Measurements from ENCODE around the gene KLF15. TPM values are rescaled to one million over a fixed set of nuclear protein-coding genes. Genes with fewer than 3 reads are reported as not detected.

The KLF15 gene
- total RNA-seq = not detected

DNA sequence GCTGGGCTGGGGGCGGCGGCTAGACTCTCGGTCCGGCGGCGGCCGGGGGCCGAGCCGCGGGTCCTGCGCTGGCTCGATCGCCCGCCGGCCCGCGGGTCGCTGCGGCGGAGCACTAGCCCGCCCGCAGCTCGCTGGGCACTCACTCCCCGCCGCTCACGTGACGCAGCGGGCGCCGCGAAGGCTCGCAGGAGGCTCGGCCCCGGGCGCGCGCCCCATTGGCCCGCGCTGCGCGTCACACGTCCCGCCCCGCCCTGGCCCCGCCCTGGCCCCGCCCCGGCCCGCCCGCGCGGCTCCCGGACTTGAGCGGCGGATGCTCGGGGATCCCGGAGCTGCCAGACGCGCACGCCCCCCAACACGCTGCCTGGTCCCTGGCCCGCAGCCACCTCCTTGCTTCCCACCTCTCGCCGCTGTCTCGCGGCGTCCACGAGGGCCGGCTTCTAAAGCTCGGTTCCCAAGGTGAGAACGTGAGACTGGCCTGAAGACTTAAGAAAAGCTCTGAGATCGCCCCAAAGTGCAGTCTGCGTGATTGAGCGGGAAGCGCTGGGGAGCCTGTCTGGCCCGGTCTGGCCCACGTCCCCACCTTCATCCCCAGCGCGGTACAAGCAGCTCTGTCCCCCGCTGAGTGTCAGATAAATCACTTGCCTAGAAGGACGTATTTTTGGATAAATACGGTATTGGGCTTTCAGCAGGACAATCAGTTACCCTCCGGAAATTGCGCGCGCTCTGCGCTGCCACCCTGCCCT is at the start of gene KLF15:
Gene KLF15, minus strand, starts transcription at position 114 of the 743 bp plus-strand sequence. CDS start 4,486 bp downstream, outside the sequence.
- Mint-ChIP-seq H3K9me3 (no peaks in the 10 kb centered on the region), H3K4me3 (peak within 1 kb of the TSS; percentile 68), H3K36me3 (ENCODE audit: low read depth) (no peaks in the 10 kb centered on the region), H3K4me1 (peaks cover 12% of the 10 kb centered on the region), H3K27me3 (peaks cover 44% of the 10 kb centered on the region), H3K27ac (no peak within 1 kb of the TSS)
- peak; percentile 83 for DNase-seq
- POLR2A ChIA-PET = no interaction called here
- CTCF ChIA-PET = interaction anchor here (0.8 kb wide), 1 partner anchor 214 kb away, joined by 5 read pairs; no protein-coding TSS in a partner anchor

DNA sequence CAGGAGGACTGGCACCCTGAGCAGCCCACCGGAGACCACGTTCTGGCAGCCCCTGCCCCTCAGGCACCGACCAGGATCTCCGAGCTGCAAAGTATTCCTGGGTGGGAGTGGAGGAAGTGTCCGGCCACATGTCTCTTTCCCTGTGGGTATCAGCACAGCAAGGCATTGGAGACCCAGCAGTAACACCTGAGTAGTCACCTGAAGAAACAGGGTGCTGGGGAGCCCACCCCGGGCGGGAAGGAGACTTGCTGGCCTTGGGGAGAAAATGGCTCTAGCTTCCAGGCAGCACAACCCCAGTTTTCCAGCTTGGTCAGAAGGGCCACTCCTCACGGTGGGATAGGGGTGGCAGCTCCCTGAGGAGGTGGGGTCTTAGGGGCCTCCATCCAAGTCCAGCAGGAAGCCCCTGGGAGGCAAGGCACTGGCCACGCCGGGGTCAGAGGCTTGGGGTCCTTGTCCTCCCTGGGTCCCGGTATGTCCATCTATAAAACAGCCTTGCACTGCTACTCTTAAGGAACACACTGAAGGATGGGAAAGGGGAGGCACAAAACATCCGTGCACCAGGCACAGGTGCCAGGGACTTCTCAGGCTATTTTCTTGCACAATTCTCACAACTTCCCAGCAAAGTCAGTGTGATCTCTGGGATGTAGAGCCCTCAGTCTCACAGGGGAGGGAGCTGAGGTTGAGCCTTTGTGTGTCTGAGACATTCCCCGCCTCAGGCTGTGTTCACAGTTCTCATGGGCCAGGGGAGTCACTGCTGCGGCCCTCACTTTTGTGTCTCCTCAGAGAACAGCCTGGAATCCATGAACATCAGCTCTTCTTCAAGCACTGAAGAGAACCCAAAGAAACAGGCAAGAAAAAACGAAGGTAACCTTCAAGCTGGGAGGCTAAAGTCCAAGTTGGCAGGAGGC is 49.4 kb upstream of the KLF15 start:
- DNase-seq = no peak
- Mint-ChIP-seq H3K27me3 (peaks cover 13% of the 10 kb centered on the region), H3K4me1 (no peaks in the 10 kb centered on the region), H3K27ac (no peak overlapping the region), H3K4me3 (no peak overlapping the region), H3K9me3 (no peaks in the 10 kb centered on the region), H3K36me3 (ENCODE audit: low read depth) (no peaks in the 10 kb centered on the region)
- ChIA-PET CTCF (no interaction called here), POLR2A (no interaction called here)

DNA sequence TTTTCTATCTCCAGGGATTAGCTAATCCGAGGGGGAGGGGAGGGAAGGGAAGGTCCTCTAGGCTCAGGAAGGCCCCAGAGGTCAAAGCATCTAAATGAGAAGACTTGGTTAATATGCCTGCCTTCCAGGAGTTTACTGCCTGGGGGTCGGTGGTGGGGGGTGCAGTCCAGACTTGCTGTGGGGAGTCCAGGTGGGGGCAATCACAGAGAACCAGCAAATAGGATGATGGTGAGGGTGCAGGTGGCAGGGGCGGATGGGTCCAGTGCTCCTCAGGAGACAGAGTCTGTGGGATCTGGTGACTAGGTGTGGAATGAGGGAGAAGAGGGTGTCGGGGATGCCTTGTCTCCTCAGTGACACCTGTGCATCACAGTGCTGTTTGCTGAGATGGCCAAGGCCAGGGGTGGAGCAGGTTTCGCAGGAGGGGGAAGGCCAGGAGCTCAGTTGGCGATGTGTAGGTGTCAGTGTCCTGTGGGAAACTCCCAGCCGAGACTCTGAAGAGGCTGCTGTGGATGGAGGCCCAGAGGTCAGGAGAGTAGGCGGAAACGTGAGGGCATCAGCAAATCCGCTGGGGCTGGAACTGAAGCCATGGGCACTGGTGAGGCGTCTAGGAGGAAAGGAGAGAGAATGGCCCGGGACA is 45.6 kb upstream of the KLF15 start:
- Mint-ChIP-seq H3K4me3 (no peak overlapping the region), H3K27me3 (peaks cover 6% of the 10 kb centered on the region), H3K36me3 (ENCODE audit: low read depth) (no peaks in the 10 kb centered on the region), H3K9me3 (no peaks in the 10 kb centered on the region), H3K4me1 (no peaks in the 10 kb centered on the region), H3K27ac (no peak overlapping the region)
- CTCF ChIA-PET = interaction anchor here (0.5 kb wide), 1 partner anchor 1154 kb away, joined by 3 read pairs; no protein-coding TSS in a partner anchor
- POLR2A ChIA-PET = no interaction called here
- no peak for DNase-seq

DNA sequence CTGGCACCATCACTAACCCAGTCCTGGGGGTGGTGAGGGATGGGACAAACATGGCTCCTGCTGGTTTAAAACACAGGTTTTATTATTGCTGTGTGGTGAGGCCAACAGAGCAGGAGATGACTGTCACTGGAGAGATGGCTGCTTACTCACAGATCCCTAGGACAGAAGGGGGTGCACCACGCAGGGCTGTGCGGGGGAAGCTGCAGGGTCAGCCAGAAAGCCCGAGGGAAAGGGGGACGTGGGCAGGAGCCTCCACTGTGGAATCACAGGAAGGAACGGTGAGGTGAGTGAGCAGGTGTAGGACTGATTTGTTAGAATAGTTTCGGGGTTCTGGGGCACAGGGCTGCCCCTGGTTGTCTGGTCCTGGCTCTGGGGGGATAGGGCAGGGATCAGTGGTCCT is 45.0 kb upstream of the KLF15 start:
- H3K4me1 Mint-ChIP-seq = no peaks in the 10 kb centered on the region
- no peak overlapping the region for H3K27ac Mint-ChIP-seq
- no peaks in the 10 kb centered on the region for H3K9me3 Mint-ChIP-seq
- CTCF ChIA-PET = no interaction called here
- H3K27me3 Mint-ChIP-seq = peaks cover 6% of the 10 kb centered on the region
- POLR2A ChIA-PET = no interaction called here
- H3K36me3 Mint-ChIP-seq (ENCODE audit: low read depth) = no peaks in the 10 kb centered on the region
- no peak for DNase-seq
- H3K4me3 Mint-ChIP-seq = no peak overlapping the region

DNA sequence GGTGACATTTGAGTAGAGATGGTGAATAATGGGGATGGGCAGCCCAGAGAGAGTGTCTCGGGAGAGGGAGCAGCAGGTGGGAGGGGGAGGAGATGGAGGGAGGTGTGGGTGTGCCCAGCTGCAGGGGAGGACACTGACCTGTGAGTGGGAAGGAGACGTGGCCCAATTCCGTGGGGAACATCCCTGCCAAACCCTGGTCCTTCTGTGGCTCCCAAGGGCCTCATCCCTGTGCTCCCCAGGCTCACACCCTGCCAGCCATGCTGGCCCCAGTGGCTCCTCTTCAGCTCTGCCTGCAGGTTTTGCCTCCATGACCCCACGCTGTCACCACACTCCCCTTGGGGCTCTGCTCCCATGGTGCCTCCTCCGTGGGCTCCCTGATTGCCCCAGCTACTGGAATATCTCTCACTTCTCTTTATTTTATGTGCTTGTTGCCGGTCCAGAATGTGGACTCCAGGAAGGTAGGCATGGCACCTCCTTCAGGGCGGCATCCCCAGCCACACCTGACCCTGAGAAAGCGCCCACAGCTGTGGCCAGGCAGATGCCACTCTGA is 44.5 kb upstream of the KLF15 start:
- ChIA-PET CTCF (no interaction called here), POLR2A (no interaction called here)
- Mint-ChIP-seq H3K4me3 (no peak overlapping the region), H3K9me3 (no peaks in the 10 kb centered on the region), H3K36me3 (ENCODE audit: low read depth) (no peaks in the 10 kb centered on the region), H3K4me1 (no peaks in the 10 kb centered on the region), H3K27ac (no peak overlapping the region), H3K27me3 (peaks cover 3% of the 10 kb centered on the region)
- DNase-seq = no peak

DNA sequence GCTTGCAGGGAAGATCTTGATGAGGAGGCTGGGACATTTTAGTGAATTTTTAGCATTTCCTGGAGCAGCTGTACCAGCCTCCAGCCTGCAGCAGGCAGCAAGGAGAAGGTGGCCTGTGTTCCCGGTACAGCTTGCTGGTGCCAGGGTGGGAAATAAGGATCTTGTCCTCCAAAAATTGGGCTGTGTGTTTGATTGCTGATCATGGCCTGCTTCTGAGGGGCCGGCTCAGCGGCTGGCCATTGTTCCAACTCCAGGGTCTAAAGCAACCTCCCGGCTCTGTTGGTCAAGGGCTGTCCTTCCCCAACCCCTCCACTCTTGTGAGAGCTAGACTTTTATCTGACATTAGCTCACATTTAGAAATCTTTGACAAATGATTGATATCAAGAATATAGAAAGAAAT is 42.5 kb upstream of the KLF15 start:
- Mint-ChIP-seq H3K9me3 (no peaks in the 10 kb centered on the region), H3K36me3 (ENCODE audit: low read depth) (no peaks in the 10 kb centered on the region), H3K27me3 (peaks cover 12% of the 10 kb centered on the region), H3K4me1 (no peaks in the 10 kb centered on the region), H3K27ac (no peak overlapping the region), H3K4me3 (no peak overlapping the region)
- DNase-seq = no peak
- ChIA-PET POLR2A (no interaction called here), CTCF (no interaction called here)

DNA sequence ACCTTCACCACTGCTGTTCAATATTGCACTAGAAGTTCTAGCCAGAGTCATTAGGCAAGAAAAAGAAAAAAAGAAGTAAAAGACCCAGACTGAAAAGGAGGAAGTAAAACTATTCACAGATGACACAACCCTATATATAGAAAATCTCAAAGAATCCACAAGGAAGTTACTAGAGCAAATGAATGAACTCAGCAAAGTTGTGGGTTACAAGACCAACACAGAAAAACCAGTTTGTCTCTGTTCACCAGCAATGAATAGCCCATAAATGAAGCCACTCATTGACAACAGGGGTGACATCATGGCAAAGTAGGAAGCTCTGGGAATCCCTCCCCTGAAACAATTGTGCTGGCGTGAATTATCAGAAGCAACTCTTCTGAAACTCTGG is 42.1 kb upstream of the KLF15 start:
- ChIA-PET POLR2A (no interaction called here), CTCF (no interaction called here)
- H3K27me3 Mint-ChIP-seq = peaks cover 13% of the 10 kb centered on the region
- H3K36me3 Mint-ChIP-seq (ENCODE audit: low read depth) = no peaks in the 10 kb centered on the region
- no peaks in the 10 kb centered on the region for H3K9me3 Mint-ChIP-seq
- H3K4me1 Mint-ChIP-seq = no peaks in the 10 kb centered on the region
- H3K4me3 Mint-ChIP-seq = no peak overlapping the region
- no peak for DNase-seq
- no peak overlapping the region for H3K27ac Mint-ChIP-seq

DNA sequence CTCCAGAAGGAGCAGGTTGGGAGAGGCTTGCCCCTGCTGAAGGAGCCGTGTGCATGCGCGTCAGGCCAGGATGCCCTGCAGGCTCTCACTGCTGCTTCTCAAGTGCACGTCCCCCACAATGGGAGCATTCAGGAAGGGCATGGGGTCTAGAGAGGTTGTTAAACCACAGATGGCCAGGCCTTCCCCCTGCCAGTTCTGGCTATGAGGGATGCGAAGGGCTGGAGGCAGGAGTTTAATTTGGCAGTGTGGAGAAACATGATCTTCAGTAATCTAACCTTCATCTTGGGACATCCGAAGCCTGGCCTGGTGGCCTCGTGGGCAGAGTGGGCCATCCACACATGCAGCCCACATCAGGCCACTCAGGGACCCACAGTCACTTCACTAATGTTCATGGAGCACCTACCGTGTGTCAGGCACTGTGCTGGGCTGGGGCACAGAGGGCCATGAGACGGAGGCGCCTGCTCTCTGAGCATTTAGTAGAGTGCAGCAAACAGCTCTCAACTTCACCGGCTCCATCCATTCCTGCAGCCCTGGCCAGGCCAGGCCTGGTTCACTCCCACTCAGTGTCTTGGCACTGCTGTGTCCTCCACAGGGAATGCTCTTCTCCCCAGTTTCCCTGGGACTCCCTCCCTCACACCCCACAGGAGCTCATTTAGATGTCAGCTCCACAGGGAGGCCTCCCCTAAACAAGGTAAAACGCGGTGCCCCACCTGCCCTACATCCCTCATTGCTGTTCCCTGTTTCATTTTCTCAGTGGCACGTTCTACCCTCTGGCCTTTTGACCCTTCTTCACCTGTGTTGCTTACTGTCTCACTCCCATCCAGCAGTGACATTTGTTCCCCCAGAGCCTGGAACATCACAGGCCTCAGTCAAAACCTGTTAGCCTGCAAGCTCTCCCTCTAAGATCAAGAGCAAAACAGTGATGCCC is 41.5 kb upstream of the KLF15 start:
- peaks cover 20% of the 10 kb centered on the region for H3K27me3 Mint-ChIP-seq
- H3K9me3 Mint-ChIP-seq = no peaks in the 10 kb centered on the region
- DNase-seq = no peak
- no peak overlapping the region for H3K4me3 Mint-ChIP-seq
- ChIA-PET POLR2A (no interaction called here), CTCF (no interaction called here)
- H3K4me1 Mint-ChIP-seq = no peaks in the 10 kb centered on the region
- no peaks in the 10 kb centered on the region for H3K36me3 Mint-ChIP-seq (ENCODE audit: low read depth)
- no peak overlapping the region for H3K27ac Mint-ChIP-seq

DNA sequence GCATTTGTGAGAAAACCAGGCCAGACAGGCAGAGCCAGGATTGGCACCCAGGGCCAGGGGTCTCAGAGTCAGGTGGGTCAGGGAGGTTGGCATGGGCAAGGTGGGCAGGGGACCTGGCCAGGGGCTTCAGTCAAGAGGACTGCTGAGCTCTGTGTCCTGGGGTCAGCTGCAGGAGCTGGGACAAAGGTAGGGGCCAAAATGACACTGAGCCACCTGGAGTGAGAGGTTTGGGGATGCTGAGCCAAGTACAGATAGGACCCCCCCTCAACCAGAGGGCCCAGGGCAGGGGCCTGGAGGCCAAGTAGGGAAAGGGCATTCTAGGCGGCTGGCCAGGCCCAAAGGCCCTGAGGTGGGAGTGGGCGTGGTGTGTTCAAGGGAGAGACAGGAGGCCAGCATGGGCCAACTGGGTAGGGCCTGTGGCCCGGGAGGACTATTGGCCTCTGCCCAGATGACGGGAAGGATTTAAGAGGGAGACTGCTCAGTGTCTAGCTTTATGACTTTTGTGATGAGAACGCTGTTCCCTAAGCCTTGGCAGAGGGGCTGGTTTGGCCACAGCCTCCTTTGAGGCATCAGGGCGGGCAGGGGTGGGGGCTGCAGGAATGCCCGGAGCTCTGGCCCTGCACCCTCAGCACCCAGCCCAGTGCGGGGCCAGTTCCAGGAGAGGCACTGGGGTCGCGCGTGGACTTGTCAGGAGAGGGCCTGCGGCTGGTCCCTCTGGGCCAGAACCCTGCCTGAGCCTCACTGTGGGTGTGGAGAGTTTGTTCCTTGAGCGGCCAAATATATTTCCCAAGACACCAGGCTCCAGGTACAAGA is 40.6 kb upstream of the KLF15 start:
- POLR2A ChIA-PET = no interaction called here
- Mint-ChIP-seq H3K4me1 (no peaks in the 10 kb centered on the region), H3K9me3 (no peaks in the 10 kb centered on the region), H3K27ac (no peak overlapping the region), H3K36me3 (ENCODE audit: low read depth) (no peaks in the 10 kb centered on the region), H3K4me3 (no peak overlapping the region), H3K27me3 (peaks cover 26% of the 10 kb centered on the region)
- CTCF ChIA-PET = no interaction called here
- no peak for DNase-seq

DNA sequence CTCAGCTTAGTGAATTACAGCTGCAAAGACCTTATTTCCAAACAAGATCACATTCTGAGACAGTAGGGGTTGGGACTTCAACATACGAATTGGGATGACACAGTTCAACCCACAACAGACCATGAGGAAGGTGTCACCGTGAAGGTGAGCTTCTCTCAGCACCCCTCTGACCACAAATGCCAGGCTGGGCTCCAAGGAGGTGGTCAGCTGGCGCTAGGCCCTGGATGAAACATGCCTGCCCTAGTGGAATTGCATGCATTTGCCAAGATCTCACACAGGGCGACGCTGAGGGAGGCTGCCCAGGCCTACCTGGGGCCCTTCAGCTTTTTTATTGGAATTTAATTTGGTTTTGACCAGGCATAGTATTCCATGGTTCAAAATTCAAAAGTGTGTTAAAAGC is 39.3 kb upstream of the KLF15 start:
- Mint-ChIP-seq H3K27ac (no peak overlapping the region), H3K4me3 (no peak overlapping the region), H3K9me3 (no peaks in the 10 kb centered on the region), H3K36me3 (ENCODE audit: low read depth) (no peaks in the 10 kb centered on the region), H3K4me1 (no peaks in the 10 kb centered on the region), H3K27me3 (peaks cover 34% of the 10 kb centered on the region)
- ChIA-PET CTCF (no interaction called here), POLR2A (no interaction called here)
- no peak for DNase-seq

DNA sequence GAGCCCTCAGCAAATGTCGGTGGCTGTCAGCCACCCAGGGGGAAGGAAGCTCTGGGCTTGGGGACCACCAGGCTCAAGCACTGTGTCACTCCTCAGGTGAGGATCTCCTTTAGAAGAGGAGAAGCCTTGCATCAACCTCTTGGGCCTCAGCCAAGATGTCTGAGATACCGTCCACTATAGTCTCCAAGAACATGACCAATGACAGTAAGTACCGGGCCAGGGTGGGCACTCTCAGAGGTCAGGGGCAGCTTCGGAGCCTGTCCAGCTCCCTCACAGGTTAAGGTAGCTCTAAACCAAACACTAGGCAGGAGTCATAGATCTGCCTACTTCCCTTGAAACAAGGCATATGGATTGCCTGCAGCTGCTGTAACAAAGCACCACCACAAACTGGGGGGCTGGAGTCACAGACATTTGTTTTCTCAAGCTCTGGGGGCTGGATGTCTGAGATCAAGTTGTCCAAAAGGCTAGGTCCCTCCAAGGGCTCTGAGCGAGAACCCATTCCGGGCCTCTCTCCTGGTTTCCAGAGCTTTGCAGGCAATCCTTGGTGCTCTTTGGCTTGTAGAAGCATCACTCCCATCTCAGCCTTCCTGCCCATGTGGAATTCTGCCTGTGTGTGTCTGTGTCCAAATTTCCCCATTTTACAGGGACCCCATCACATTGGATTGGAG is 38.8 kb upstream of the KLF15 start:
- H3K4me3 Mint-ChIP-seq = no peak overlapping the region
- no peak overlapping the region for H3K27ac Mint-ChIP-seq
- H3K36me3 Mint-ChIP-seq (ENCODE audit: low read depth) = no peaks in the 10 kb centered on the region
- no peaks in the 10 kb centered on the region for H3K4me1 Mint-ChIP-seq
- DNase-seq = no peak
- H3K27me3 Mint-ChIP-seq = peaks cover 37% of the 10 kb centered on the region
- CTCF ChIA-PET = no interaction called here
- POLR2A ChIA-PET = no interaction called here
- H3K9me3 Mint-ChIP-seq = no peaks in the 10 kb centered on the region

DNA sequence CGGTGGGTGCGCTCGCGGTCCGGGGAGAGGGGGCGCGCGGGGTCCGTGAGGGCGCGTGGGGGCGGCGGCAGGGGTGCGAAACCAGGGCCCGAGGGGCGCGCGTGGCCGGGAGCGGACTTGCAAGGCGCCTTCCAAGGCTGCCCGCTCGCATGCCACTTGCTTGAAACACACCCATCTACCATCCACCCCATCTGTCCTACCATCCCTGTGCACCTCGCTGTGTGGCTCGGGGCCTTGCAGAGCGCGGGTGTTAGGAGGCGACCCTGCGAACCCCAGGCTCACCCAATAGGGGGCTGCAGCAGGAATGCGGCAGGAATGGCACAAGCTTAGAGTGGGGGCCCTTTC is 37.7 kb upstream of the KLF15 start:
- no peaks in the 10 kb centered on the region for H3K36me3 Mint-ChIP-seq (ENCODE audit: low read depth)
- no peaks in the 10 kb centered on the region for H3K9me3 Mint-ChIP-seq
- peaks cover 2% of the 10 kb centered on the region for H3K4me1 Mint-ChIP-seq
- no peak overlapping the region for H3K27ac Mint-ChIP-seq
- H3K27me3 Mint-ChIP-seq = peaks cover 41% of the 10 kb centered on the region
- DNase-seq = no peak
- CTCF ChIA-PET = no interaction called here
- POLR2A ChIA-PET = no interaction called here
- no peak overlapping the region for H3K4me3 Mint-ChIP-seq

Data from activated CD4-positive, alpha-beta memory T cell treated with anti-CD3 and anti-CD28 coated beads, Interleukin-2, amount 10 ng/mL, durations not matched to agents 7 days and 5 days (primary cell).